ENCODE results near the gene OPA3. TPM values are rescaled to one million over a fixed set of nuclear protein-coding genes. Genes with fewer than 3 reads are reported as not detected.
A peak's percentile ranks its signal among the peaks of the same experiment; 100 is the strongest.

Gene OPA3
- total RNA-seq, 1 experiment from 2014 or later: 10.1 TPM

GRCh38 chr19:45584332-45585157 lies at the start of gene OPA3 (continued):
- TF ChIP-seq ZNF317 (CRISPR knock-in tag; IDR thresholded peaks at IDR 0.05; ENCODE audit: borderline replicate concordance, low read depth): no peak
- no peak for TF ChIP-seq PREB (CRISPR knock-in tag; IDR thresholded peaks at IDR 0.05; ENCODE audit: borderline replicate concordance)
- TF ChIP-seq, protein P1, sequence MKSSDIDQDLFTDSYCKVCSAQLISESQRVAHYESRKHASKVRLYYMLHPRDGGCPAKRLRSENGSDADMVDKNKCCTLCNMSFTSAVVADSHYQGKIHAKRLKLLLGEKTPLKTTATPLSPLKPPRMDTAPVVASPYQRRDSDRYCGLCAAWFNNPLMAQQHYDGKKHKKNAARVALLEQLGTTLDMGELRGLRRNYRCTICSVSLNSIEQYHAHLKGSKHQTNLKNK (CRISPR knock-in tag; IDR thresholded peaks at IDR 0.05): no peak
- peak; percentile 93 for TF ChIP-seq CREM (CRISPR knock-in tag; IDR thresholded peaks at IDR 0.05)
- no peak for TF ChIP-seq ZSCAN18 (CRISPR knock-in tag; IDR thresholded peaks at IDR 0.05)
- TF ChIP-seq, protein P2, sequence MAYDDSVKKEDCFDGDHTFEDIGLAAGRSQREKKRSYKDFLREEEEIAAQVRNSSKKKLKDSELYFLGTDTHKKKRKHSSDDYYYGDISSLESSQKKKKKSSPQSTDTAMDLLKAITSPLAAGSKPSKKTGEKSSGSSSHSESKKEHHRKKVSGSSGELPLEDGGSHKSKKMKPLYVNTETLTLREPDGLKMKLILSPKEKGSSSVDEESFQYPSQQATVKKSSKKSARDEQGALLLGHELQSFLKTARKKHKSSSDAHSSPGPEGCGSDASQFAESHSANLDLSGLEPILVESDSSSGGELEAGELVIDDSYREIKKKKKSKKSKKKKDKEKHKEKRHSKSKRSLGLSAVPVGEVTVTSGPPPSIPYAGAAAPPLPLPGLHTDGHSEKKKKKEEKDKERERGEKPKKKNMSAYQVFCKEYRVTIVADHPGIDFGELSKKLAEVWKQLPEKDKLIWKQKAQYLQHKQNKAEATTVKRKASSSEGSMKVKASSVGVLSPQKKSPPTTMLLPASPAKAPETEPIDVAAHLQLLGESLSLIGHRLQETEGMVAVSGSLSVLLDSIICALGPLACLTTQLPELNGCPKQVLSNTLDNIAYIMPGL (CRISPR knock-in tag; IDR thresholded peaks at IDR 0.05): no peak
- no peak for TF ChIP-seq ATF2 (CRISPR knock-in tag; IDR thresholded peaks at IDR 0.05; ENCODE audit: borderline replicate concordance, low read depth)
- TF ChIP-seq SP1 (CRISPR knock-in tag; conservative IDR thresholded peaks at IDR 0.05): peak; percentile 90
- peak; percentile 60 for TF ChIP-seq ETV6 (CRISPR knock-in tag; IDR thresholded peaks at IDR 0.05)
- TF ChIP-seq TCF7 (CRISPR knock-in tag; IDR thresholded peaks at IDR 0.05; ENCODE audit: low read depth): no peak
- TF ChIP-seq MYBL2 (CRISPR knock-in tag; IDR thresholded peaks at IDR 0.05): no peak
- TF ChIP-seq, protein P3, sequence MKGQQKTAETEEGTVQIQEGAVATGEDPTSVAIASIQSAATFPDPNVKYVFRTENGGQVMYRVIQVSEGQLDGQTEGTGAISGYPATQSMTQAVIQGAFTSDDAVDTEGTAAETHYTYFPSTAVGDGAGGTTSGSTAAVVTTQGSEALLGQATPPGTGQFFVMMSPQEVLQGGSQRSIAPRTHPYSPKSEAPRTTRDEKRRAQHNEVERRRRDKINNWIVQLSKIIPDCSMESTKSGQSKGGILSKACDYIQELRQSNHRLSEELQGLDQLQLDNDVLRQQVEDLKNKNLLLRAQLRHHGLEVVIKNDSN (CRISPR knock-in tag; IDR thresholded peaks at IDR 0.05): peak; percentile 77; the same call in 1 of the 2 replicates
- TF ChIP-seq USF2 (CRISPR knock-in tag; IDR thresholded peaks at IDR 0.05): peak; percentile 83
- TF ChIP-seq FOXP1 (CRISPR knock-in tag; IDR thresholded peaks at IDR 0.05; ENCODE audit: borderline replicate concordance): no peak
- peak; percentile 51; the same call in 1 of the 2 replicates for TF ChIP-seq TEAD1 (CRISPR knock-in tag; IDR thresholded peaks at IDR 0.05)
- no peak for TF ChIP-seq ELF4 (CRISPR knock-in tag; IDR thresholded peaks at IDR 0.05; ENCODE audit: low read depth)
- no peak for TF ChIP-seq RORB (CRISPR knock-in tag; IDR thresholded peaks at IDR 0.05)
- peak; percentile 73; the same call in 1 of the 2 replicates for TF ChIP-seq FOXP4 (CRISPR knock-in tag; IDR thresholded peaks at IDR 0.05)
- TF ChIP-seq, protein P4, sequence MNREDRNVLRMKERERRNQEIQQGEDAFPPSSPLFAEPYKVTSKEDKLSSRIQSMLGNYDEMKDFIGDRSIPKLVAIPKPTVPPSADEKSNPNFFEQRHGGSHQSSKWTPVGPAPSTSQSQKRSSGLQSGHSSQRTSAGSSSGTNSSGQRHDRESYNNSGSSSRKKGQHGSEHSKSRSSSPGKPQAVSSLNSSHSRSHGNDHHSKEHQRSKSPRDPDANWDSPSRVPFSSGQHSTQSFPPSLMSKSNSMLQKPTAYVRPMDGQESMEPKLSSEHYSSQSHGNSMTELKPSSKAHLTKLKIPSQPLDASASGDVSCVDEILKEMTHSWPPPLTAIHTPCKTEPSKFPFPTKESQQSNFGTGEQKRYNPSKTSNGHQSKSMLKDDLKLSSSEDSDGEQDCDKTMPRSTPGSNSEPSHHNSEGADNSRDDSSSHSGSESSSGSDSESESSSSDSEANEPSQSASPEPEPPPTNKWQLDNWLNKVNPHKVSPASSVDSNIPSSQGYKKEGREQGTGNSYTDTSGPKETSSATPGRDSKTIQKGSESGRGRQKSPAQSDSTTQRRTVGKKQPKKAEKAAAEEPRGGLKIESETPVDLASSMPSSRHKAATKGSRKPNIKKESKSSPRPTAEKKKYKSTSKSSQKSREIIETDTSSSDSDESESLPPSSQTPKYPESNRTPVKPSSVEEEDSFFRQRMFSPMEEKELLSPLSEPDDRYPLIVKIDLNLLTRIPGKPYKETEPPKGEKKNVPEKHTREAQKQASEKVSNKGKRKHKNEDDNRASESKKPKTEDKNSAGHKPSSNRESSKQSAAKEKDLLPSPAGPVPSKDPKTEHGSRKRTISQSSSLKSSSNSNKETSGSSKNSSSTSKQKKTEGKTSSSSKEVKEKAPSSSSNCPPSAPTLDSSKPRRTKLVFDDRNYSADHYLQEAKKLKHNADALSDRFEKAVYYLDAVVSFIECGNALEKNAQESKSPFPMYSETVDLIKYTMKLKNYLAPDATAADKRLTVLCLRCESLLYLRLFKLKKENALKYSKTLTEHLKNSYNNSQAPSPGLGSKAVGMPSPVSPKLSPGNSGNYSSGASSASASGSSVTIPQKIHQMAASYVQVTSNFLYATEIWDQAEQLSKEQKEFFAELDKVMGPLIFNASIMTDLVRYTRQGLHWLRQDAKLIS (CRISPR knock-in tag; IDR thresholded peaks at IDR 0.05; ENCODE audit: borderline replicate concordance): no peak
- 0 out of 2 replicates have a peak, but pooled peaks have one; percentile 38 for TF ChIP-seq CREB1 (CRISPR knock-in tag; IDR thresholded peaks at IDR 0.05)
- TF ChIP-seq ZNF396 (CRISPR knock-in tag; IDR thresholded peaks at IDR 0.05; ENCODE audit: borderline replicate concordance): no peak
- TF ChIP-seq E2F1 (CRISPR knock-in tag; IDR thresholded peaks at IDR 0.05): no peak

All from WTC11 (cell line).